Astrocyte of the hippocampus (primary cell): Measurements from ENCODE around the gene DNLZ.
"Not testable (repeated sequence)": the region's sequence is repeated elsewhere in the genome, so short reads cannot be mapped to it uniquely, and the experiment has no call there.

Experiments
- DNase-seq: peaks from one replicate; pipeline ENCODE4 v3.0.0; 2011; ENCODE audit warnings: low read depth, low spot score

DNLZ gene

GRCh38 chr9:136359774-136360718 lies 3.5 kb downstream of the DNLZ start:
- no peak for DNase-seq

- DNase-seq = no peak
Observed at GRCh38 chr9:136358888-136359287, 4.7 kb downstream of the DNLZ start.

GRCh38 chr9:136358016-136358415 lies 5.5 kb downstream of the DNLZ start:
- DNase-seq = no peak

- DNase-seq = no peak
Observed at GRCh38 chr9:136357202-136357725, 6.3 kb downstream of the DNLZ start.

GRCh38 chr9:136355616-136356557 lies 7.7 kb downstream of the DNLZ start:
- DNase-seq = peak; percentile 56

GRCh38 chr9:136354592-136355085 lies 8.9 kb downstream of the DNLZ start:
- DNase-seq = peak; percentile 66

GRCh38 chr9:136353757-136354488 lies 9.6 kb downstream of the DNLZ start:
- DNase-seq = no peak

GRCh38 chr9:136353088-136353487 lies 10.5 kb downstream of the DNLZ start:
- no peak for DNase-seq

- no peak for DNase-seq
Observed at GRCh38 chr9:136352682-136353081, 10.9 kb downstream of the DNLZ start.

GRCh38 chr9:136351868-136352267 lies 11.7 kb downstream of the DNLZ start:
- DNase-seq = not testable (repeated sequence)

- DNase-seq = no peak
Observed at GRCh38 chr9:136351252-136351800, 12.2 kb downstream of the DNLZ start.

- no peak for DNase-seq
Observed at GRCh38 chr9:136349546-136349945, 14.0 kb downstream of the DNLZ start.

GRCh38 chr9:136348691-136349090 lies 14.9 kb downstream of the DNLZ start:
- DNase-seq = no peak

- peak; percentile 63 for DNase-seq
Observed at GRCh38 chr9:136347472-136348256, 15.9 kb downstream of the DNLZ start.

GRCh38 chr9:136346927-136347465 lies 16.5 kb downstream of the DNLZ start:
- DNase-seq = no peak

GRCh38 chr9:136346157-136346481 lies 17.4 kb downstream of the DNLZ start:
- no peak for DNase-seq

- DNase-seq = peak; percentile 70
Observed at GRCh38 chr9:136345281-136346156, 18.0 kb downstream of the DNLZ start.

- DNase-seq = no peak
Observed at GRCh38 chr9:136344544-136345280, 18.8 kb downstream of the DNLZ start.
